ENCODE results near the gene ZDHHC12.

ZDHHC12 gene, protein sequence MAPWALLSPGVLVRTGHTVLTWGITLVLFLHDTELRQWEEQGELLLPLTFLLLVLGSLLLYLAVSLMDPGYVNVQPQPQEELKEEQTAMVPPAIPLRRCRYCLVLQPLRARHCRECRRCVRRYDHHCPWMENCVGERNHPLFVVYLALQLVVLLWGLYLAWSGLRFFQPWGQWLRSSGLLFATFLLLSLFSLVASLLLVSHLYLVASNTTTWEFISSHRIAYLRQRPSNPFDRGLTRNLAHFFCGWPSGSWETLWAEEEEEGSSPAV

DNA sequence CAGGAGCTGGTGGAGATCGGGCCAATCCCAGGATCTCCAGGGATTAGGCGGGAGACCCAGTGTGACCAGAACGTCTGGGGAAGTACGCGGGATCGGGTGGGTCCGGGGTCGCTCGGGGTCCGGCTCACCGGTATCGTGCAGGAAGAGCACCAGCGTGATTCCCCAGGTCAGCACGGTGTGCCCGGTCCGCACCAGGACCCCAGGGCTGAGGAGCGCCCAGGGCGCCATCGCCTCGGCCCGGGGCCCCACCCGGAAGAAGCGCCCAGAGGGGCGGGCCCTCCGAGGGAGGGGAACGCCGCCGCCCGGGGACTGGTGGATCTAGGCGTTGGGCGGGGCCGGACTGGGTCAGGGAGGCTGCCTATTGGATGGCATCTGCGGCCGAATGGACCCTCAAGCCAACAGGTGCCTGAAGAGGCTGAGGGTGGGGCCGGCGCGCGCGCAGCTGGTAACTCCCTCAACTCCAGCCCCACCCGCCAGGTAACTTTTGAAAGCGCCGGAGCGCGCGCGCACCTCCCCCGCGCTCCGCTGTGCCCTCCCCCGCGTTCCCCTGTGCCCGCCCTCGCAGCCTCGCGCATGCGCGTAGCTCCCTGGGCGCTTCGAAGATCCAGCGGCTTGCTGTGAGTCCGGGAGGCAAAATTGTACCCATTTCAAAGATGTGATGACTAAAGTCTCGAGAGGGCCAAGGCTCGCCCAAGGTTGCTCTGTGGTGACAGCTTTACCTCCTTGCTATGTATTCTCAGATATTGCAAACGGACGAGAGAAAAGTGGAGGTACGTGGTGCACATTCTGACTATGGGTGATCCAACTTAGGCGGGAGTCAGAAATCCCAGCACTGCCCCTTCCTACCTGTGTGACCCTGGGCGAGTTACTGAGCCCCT is at the start of gene ZDHHC12:
TSS of gene ZDHHC12 (minus strand) at position 262 of the 878 bp plus-strand sequence. CDS start at position 228, 34 bp downstream.
- peak; percentile 93 for DNase-seq

DNA sequence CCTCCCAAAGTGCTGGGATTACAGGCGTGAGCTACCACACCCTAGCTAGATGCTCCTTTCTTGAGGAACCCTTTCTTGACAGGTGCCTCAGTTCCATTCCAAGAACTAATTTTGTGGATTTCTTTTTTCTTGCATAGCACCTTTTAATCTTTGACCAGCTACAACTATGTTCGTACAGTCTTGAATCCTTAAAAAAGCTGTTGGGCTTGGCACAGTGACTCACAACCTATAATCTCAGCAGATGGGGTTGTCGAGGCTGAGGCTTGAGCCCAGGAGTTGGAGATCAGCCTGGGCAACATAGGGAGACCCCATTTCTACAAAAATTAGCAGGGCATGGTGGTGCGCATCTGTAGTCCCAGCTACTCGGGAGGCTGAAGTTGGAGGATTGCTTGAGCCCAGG is 49.1 kb upstream of the ZDHHC12 start:
- DNase-seq: no peak

DNA sequence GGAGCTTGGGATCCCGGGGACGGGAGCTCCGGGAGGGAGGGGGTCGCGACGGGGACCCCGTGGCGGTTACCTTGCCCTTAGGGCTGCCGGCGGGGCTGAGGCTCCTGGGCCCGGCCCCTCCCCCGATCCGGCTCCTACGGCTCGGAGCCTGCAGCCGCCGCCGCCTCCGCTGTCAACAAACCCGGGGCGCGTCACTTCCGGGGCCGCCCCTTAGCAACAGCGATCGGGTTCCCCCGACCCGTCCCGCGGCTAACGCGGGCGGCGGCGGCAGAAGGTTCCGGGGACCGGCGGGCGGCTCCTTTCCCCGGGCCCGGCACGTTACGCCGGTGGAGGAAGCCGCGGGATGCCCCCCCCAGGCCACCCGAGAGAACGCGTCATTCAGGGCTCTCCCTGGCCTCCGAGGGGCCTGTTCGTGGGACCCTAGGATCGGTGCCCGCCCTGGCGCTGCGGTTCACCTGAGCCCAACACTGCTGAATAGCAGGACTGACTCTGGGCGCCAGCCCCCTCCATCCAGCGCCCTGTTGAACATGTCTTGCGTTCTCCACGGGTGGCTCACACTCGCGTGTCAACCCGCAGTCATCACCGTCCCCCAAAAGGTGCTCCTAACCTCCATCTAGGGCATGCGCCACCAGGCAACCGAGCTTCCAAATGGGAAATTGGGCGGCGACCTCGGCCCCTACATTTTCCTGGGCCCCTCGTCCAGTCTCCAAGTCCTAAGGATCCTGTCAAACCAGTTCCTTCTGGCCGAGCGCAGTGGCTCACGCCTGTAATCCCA is 48.0 kb upstream of the ZDHHC12 start, which contains the start of gene ZER1:
TSS of gene ZER1 (minus strand) at position 183 of the 775 bp plus-strand sequence. CDS start 16,362 bp downstream, outside the sequence.
- peak; percentile 34 for DNase-seq

DNA sequence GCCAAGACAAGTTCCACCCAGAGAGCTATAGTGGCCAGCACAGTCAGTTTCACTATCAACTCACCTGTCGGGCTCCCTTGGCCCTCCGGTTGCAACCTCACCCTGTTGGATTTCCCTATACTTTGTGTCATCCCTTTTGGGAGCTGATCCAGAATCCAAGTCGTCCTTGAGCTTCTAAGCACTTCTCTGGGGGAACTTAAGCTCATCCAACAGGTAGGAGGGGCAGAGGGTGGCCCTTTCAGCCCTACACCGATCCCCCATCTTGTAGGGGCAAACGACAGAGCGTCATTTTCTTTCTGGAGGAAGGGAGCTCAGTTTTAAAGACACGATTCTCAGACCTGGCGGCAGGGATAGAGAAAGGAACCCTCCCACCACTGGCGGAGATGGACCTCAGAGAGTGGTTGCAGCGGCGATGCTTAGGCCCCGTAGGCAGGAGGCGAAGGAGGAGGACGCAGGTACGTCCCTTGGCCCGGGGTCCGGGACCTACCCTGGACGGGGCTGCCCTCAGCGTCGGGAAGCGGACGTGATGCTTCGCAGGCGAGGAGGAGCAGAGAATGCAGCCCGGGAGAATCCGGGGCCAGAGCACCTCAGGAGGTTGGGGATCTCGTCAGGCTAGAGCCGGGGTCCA is 47.3 kb upstream of the ZDHHC12 start:
- DNase-seq: no peak

DNA sequence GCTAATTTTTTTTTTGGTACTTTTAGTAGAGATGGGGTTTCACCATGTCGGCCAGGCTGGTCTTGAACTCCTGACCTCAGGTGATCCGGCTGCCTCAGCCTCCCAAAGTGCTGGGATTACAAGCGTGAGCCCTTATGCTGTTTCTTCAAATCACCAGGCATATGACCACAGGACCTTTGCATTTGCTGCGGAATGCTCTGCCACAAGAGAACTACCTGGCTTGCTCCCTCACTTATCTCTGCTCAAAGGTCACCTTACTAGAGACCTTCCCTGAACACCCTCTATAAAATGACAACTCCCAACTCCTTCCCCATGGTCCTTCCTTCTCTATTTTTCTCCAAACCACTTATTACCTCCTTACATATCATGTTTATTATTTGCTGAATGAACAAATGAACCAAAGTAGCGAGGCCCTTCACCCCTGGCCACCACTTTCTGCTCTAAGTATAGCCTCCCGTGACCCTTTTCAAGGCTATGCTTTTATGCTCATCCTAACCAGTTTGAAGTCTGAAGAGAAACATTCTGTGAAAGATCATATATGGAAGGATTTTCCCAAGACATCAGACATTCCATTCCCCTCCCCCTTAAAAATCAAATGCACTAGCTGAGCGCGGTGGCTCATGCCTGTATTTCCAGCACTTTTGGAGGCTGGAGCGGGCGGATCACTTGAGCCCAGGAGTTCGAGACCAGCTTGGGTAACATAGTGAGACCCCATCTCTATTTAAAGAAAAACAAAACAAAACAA is 46.5 kb upstream of the ZDHHC12 start:
- no peak for DNase-seq

DNA sequence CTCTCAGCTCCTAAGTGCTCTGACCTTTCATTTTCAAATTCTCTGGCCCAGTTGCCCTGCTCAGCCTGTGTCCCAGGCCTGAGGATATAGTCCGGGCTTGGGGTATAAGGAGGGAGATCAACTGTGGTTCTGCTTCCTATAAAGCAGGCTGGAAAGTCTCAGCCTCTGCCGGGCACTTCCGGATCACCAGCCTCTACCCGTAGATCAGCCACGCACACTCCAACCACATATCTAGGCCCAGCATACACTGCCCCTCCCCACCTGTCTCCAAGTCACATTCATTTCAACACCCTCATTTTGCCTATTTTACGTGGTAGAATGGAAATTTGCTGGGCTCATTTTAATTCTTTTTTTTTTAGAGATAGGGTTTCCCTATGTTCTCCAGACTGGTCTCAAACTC is 44.7 kb upstream of the ZDHHC12 start:
- no peak for DNase-seq

GRCh38 chr9:128765499-128765898 is 41.6 kb upstream of the ZDHHC12 start:
- DNase-seq: no peak

GRCh38 chr9:128764361-128764760 is 40.4 kb upstream of the ZDHHC12 start:
- no peak for DNase-seq

DNA sequence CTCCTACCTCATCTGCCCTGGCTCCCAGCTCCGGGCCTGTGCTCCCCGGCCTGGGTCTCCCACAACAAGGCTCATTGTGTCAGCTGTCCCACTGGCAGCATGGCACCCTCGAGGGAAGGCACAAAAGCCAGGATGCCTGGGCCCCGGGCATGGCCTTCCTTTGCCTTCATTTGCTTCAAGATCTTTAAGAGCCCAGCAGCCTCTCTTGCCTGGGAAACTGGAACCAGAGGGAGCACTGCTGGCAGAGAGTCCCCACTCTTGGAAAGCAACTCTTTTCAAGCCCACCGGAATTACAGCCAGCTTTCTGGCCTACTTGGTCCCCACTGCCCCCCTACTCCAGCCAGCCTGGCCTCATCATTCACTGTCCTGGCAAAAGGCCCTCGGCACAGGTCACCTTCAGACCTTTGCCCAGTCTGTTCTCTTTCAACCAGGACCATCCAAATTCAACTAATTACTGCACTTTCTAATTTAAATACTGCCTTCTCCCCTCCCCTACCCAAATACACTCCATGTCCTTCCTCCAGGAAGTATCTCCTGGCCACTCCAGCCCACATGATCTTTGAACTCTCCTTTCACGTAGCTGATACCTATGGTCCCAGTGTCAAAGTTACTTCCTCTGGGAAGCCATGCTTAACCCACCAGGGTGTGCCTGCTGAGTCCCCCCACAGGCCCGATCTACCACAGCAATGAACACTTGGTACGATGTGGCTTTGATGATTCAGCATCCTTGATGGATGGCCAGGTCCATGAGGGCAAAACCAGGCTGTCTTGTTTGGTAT is 38.9 kb upstream of the ZDHHC12 start:
- DNase-seq: no peak

GRCh38 chr9:128757602-128758001 is 33.7 kb upstream of the ZDHHC12 start:
- no peak for DNase-seq

- DNase-seq: no peak
Observed at GRCh38 chr9:128753627-128754026, 29.7 kb upstream of the ZDHHC12 start.

- DNase-seq: no peak
Observed at GRCh38 chr9:128750926-128751595, 27.1 kb upstream of the ZDHHC12 start.

DNA sequence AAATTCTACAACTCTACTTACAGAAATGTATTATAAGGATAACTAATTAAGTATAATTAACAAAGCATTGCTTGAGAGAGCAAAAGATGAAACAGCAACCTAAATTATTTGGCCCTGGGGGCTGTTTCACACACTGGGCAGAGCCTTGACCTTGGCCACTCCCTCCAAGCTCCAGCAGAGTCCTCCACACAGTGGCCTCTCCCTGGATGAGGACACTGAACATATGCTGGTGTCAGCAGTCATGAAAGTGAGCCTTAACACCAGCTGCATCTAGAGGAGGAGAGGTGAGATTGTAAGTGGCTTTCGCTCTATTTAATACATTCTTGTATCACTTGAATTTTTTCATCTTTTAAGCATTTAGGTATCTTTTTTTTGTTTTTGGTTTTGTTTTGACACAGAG is 23.3 kb upstream of the ZDHHC12 start:
- no peak for DNase-seq

GRCh38 chr9:128743421-128743820 is 19.5 kb upstream of the ZDHHC12 start:
- no peak for DNase-seq

- DNase-seq: no peak
Observed at GRCh38 chr9:128742401-128742800, 18.5 kb upstream of the ZDHHC12 start.

GRCh38 chr9:128735373-128735772 is 11.4 kb upstream of the ZDHHC12 start:
- DNase-seq: no peak

GRCh38 chr9:128733256-128733655 is 9.3 kb upstream of the ZDHHC12 start:
- peak; percentile 56 for DNase-seq

GRCh38 chr9:128732576-128732975 is 8.6 kb upstream of the ZDHHC12 start:
- no peak for DNase-seq

GRCh38 chr9:128731691-128732090 is 7.8 kb upstream of the ZDHHC12 start:
- DNase-seq: no peak

DNA sequence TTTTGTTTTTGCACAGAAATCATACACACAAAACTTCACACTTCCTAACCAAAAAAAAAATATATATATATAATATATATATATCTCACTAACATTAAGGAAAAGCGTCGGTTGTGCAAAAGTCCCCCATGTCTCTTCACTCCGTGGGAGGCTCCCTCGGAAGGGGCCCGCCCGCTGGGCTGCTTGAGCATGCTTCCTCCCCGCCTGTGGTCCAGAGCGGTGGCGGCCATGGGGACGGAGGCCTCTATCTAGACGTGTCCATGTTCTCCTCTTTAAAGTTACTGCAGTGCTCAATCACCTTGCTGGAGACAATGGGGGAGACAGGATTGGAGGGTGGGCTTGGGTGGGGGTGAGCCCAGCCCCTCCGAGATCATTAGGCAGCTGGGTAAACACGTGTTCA is 7.2 kb upstream of the ZDHHC12 start:
- DNase-seq: no peak
